Skin epidermis (tissue), 12 donors: ENCODE data around the gene MRE11.
"Not testable (repeated sequence)": the region's sequence is repeated elsewhere in the genome, so short reads cannot be mapped to it uniquely, and the experiment has no call there.

Source experiments
- H3K27ac ChIP-seq, 21 experiments: fragments of 200-600 bp; sonication (generic) in 11 of 21; one replicate each; pipeline ENCODE4 v1.5.0; 2020; ENCODE audit warnings: mild to moderate bottlenecking in 3 of 21, inconsistent platforms in 2 of 21, moderate library complexity in 2 of 21
- H3K4me3 ChIP-seq, 7 experiments: fragments of 200-600 bp; sonication (generic) in 2 of 7; one replicate each; pipeline ENCODE4 v1.5.0; 2020; ENCODE audit warnings: inconsistent platforms in 2 of 7, mild to moderate bottlenecking in 2 of 7, moderate library complexity in 1 of 7

The MRE11 gene

DNA sequence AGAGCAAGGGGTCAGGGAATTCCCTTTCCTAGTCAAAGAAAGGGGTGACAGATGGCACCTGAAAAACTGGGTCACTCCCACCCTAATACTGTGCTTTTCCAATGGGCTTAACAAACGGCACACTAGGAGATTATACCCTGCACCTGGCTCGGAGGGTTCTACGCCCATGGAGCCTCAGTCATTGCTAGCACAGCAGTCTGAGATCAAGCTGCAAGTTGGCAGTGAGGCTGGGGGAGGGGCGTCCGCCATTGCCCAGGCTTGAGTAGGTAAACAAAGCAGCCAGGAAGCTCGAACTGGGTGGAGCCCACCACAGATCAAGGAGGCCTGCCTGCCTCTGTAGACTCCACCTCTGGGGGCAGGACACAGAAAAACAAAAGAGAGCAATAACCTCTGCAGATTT lies 123.1 kb downstream of the MRE11 start:
- H3K27ac ChIP-seq, H3K4me3 ChIP-seq: not testable (repeated sequence)
